GM12872 (cell line): ENCODE results near the gene CLSTN1.

Experiments
- TF ChIP-seq, protein P1 (sequence below): IDR thresholded peaks from 3 replicates; pipeline ENCODE4 v1.5.1; 2011; ENCODE audit warnings: low read depth, mild to moderate bottlenecking, low read length, moderate library complexity; ENCODE audit not compliant: insufficient read depth

Gene CLSTN1

DNA sequence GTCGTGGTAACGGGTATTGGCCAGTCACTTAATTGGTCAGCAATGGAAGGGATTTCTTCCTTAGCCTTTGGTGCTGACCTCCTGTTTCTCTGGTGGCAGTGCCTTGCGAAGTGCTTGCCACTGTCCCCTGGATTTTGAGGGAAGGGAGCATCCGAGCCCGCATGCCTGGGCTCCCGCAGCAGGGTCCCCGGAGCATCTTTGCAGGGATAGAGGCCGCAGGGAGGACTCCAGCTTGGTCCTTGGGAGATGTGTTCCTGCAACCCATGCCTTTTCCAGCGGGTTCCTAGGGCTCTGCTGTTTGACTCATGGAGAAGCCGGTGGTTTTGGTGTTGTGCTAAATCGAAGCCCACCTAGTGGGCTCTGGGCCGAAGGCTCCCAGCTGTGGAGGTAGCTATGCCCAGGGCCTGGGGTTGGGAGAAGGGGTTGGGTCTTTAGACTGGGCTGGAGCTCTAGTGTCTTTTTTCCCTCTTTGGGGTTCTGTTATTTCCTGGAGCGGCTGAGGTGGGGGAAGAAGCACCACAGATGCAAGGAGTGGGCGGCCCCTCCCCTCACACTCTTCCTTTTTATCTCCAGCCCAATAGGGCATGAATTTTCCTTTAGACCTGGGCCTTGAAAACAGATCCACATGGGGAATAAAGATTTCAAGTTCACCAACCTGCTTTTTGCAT, 133.2 kb downstream of the CLSTN1 start:
- TF ChIP-seq, protein P1, sequence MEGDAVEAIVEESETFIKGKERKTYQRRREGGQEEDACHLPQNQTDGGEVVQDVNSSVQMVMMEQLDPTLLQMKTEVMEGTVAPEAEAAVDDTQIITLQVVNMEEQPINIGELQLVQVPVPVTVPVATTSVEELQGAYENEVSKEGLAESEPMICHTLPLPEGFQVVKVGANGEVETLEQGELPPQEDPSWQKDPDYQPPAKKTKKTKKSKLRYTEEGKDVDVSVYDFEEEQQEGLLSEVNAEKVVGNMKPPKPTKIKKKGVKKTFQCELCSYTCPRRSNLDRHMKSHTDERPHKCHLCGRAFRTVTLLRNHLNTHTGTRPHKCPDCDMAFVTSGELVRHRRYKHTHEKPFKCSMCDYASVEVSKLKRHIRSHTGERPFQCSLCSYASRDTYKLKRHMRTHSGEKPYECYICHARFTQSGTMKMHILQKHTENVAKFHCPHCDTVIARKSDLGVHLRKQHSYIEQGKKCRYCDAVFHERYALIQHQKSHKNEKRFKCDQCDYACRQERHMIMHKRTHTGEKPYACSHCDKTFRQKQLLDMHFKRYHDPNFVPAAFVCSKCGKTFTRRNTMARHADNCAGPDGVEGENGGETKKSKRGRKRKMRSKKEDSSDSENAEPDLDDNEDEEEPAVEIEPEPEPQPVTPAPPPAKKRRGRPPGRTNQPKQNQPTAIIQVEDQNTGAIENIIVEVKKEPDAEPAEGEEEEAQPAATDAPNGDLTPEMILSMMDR: no peak

DNA sequence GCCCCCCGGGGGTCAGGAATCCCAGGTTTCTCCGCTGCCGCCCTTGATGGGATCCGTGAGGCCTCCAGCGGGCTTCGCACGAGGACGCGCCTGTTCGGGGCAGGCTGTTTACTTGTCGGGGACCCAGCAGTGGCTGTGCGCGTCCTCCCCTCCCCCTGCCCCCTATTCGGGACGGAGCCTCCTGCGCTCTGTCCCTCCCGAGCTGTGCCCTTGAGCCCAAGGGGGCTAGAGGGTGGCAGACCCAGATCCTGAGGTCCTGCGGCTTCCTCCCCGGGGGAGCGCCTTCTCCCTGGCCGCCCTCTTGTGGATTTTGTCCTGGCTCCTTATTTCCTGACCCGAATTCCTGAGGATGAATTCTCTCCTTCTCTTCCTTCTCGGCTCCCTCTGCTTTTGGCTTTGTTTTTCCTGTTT, 133.8 kb downstream of the CLSTN1 start:
- TF ChIP-seq, protein P1: no peak

DNA sequence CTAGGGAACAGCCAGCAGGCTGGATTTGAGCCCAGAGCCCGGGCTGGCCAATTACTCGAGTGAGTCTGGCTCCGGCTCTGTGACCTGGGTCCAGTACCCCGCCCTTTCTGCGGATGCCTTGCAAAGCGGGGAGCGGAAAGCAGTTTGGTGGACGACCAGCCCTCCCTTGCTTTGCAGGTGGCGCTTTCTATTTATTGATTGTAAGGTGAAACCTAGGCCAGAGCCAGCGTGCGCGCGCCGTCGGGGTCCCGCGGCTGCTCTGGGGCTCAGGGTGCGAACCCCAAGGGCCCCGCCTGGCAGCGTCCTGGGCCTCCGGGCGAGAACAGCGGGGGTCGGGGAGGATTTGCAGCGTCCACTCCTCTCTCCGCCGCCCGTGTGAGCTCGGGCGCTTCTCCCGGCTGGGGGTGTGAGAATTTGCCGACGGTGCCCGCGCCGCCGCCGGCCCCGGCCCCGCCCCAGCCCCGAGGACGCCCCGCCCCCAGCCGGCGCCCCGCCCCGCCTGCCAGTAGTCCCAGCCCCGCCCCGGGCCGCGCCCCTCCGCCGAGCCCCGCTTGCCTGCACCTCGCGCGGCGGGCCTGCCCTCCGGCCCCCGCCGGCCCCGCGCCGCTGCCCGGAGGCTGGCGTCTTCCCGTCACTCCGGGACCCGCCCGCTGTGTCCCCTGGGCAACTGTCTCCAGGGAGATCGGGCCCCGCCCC, 134.6 kb downstream of the CLSTN1 start:
- TF ChIP-seq, protein P1: no peak

DNA sequence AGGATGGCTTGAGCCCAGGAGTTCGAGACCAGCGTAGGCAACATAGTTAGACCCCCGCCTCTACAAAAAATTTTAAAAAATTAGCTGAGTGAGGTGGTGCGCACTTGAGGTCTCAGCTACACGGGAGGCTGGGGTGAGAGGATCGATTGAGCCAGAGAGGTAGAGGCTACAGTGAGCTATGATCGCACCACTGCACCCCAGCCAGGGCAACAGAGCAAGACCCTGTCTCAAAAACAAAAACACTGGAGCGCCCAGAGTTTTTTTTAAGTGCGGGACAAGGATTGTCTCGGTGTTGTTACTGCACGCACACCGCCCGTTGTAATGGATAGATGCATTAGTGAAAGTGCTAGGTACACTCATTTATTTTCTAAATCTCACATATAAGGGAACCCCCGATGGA, 135.2 kb downstream of the CLSTN1 start:
- TF ChIP-seq, protein P1: no peak

DNA sequence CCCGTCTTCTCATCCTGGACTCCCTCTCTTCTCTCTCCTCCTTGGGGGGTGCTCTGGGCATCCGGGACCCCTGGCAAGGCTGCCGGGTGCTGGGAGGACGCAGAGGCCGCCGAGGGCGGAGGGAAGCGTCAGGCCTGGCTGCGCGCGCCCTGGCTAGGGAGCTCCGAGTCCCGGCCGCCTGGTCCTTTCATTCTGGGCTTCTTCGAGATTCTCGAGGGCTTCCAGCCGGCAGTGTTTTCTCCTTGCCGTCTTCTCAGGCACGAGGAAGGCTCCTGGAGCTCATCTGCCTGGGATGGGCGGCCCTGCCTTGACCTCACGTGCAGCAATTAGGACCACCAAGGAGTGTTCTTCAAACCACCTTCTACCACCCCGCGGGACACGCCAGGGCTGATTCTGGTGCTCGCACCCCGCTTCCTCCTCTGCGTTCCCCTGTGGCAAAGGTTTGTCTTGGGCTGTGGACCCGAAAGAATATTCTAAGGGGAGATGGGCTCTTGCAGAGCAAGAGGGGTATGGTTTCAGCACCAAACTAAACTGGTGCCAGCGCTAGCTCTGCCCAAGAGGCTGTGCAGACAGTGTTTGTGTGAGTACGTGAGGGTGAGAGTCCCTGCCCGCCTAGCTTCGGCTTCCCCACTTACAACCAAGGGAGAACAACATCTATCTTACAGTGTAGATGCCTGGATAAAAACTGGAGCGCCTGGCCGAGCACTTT, 135.7 kb downstream of the CLSTN1 start:
- TF ChIP-seq, protein P1: no peak

DNA sequence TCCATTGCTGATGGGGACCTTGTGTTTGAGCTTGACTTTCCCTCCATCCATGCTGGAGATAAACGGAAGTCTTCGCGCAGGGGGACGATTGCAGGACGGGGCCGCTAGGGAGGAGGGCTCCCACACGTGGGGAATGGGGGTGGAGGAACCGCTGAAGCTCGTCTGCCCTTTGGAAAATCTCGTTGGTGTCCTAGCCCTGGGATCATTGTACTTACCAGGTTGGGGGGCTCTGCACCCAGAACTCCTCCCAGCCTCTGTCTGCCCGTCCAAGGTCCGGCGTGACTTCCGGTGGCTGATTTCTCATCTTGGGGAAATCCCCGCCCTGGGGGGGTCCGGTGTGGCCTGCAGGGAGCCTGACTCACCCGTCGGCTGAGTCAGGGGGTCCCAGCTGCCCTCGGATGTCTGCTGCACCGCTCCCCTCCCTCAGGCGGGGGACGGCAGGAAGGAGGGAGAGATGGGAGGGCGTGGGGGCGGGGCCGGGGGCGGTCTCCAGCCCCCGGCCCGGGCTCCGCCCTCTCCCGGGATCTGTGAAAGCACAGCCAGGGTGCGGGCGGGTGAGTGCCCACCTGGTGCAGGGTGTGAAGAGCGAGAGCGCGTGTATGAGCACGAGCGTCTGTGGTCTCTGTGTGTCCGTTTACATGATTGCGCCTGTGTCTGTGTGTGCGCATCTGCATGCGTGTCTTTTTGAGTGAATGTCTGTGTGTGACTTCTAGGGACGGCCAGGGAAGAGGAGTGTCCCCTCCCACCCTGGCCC, 136.5 kb downstream of the CLSTN1 start:
- TF ChIP-seq, protein P1: peak; percentile 29; the same call in 2 of the 3 replicates

DNA sequence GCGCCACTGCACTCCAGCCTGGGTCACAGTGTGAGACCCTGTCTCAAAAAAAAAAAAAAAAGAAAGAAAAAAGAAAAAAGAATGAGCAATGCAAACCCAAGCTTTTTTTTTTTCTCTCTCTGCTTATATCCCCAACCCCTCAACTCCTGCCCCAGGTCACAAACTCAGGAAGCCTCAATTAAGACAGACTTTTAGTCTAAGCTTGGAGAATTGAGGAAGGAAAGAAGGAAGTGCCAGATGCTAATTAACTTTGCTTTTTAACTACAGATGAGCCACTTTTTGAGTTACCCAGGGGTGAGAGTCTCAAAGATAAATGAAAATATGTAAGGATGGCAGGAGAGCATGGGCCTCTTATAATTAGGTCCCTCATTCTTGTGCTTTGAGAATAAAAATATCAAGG, 139.0 kb downstream of the CLSTN1 start:
- TF ChIP-seq, protein P1: no peak
